ENCODE data around the gene GPR143.
"Not testable (repeated sequence)": the region's sequence is repeated elsewhere in the genome, so short reads cannot be mapped to it uniquely, and the experiment has no call there.

GPR143 gene

DNA sequence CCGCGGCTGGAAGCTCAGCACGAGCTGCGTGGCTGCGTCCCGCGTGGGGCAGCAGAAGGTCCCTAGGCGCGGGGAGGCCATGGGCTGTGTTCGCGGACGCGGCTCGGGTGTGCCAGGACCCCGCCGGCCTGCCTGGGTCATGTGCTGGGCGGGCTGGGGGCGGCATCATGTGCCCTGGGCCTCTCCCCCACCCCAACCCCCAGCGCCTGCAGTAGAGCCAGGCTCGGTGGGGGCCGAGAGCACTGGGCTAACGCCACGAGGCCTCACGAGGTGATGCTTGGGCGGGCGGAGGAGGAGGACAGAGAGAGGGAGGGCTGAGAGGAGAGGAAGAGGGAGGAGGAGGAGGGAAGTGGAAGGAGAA lies at the start of gene GPR143:
GPR143 (minus strand) TSS at position 111 of the 361 bp plus-strand sequence; CDS start at position 81, 30 bp downstream.
- no peak for DNase-seq

DNA sequence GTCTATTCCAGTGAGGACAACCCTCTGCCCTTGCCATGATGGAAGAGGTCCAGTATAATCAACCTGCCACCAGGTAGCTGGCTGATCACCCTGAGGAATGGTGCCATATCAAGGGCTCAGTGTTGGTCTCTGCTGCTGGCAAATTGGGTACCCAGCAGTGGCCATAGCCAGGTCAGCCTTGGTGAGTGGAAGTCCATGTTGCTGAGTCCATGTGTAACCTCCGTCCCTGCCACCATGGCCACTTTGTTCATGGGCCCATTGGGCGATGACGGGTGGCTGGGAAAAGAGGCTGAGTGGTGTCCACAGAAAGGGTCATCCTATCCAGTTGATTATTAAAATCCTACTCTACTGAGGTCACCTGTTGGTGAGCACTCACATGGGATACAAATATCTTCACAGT lies 45.4 kb upstream of the GPR143 start:
- DNase-seq = not testable (repeated sequence)

DNA sequence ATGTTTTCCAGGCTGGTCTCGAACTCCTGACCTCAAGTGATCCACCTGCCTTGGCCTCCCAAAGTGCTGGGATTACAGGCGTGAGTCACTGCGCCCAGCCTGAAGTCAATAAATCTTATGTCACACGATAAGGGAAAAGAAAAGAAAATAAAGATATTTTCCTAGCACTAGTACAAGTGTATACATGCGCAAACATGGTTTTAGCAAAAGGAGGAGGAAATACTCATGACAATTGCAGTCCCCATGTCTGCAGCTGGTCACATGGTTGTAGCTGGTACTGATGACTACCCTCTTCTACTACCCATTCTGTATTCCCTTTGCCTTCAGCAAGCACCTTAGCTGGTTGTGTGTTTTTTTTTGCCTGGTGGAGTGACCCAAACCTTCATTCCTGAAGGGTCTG lies 44.2 kb upstream of the GPR143 start:
- not testable (repeated sequence) for DNase-seq

DNA sequence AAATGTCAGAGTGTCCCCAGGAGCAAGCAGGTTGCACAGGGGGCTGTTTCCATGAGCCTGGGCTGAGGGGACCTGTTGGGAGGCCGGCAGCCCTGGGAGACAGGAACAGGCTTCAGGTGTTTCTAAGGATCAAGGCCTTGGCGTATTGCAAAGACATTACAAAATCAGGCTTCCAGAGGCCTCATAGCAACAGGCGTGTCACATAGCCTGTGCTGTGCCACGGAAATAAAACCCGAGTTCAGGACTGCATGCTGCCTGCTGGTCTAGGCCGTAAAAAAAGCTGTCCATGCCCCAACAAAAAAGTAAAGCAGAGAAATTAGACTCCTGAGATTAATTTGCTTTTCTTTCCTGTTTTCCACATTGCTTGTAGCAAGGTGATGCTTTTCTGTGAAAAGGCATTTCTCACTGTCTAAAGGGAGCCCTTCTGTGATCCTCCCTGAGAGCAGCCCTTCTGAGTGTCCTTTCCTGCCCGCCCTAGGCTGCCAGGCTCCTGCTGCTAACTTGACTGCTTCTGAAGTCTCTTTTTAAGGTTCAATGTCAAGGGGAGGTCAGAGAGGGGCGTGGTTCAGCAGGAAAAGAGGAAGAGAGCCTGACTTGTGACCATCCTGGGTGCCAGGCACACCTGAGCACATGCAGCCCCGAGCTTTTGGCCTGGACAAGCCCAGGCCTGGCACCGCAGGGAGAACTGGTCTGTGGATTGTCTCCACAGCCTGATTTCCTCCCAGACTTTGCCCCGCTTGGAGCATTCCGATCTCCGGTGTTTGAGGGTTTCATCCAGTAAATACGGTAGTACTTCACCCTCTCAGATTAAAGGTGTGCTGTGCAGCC lies 41.9 kb upstream of the GPR143 start:
- no peak for DNase-seq

DNA sequence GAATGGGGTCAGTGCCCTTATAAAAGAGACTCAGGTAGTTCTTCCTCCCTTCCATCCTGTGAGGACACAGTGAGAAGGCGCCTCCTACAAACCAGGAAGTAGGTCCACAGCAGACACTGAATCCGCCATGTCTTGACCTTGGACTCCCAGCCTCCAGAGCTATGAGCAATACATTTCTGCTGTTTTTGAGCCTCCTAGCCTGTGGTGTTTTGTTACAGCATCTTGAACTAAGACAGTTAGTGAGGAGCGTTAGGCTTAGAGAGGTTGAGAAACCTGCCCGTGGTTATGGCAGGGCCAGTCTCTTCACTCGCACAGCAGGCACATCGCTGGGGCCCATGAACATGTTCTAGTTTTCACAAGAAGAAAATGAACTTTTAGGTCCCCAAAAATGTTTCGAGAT lies 40.3 kb upstream of the GPR143 start:
- DNase-seq = no peak

DNA sequence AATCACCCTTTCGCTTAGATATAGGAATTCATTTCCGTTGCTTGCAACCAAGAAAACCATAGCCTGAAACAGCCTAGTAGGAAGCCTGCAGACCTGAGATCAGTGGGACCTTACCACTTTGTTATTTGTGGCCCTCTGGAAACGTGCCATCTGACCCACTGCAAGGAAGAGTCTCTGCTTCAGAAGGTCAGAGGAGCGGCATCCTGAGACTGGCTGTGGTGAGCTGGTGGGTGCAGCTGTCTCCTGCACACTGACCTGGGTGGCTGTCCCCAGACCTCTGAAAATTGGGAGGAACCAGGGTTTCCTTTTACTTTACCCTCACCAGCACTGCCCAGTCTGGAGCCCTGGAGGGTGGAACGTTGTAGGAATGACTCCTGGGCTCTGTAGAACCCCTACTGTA lies 38.8 kb upstream of the GPR143 start:
- no peak for DNase-seq

DNA sequence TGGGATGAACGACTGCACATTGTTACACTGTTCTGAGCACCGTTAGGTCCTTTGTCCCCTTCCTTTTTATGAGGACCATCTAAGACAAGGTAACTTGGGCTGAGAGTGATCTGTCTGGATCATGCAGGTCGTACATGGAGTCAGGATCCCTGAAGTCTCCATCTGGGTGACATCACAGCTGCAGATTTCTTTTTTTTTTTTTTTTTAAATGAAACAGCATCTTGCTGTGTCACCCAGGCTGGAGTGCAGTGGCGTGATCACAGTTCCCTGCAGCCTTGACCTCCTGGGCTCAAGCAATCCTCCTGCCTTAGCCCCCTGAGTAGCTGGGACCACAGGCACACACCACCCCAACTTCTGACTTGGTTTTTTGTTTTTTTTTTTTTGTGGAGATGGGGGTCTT lies 37.1 kb upstream of the GPR143 start:
- DNase-seq = no peak

DNA sequence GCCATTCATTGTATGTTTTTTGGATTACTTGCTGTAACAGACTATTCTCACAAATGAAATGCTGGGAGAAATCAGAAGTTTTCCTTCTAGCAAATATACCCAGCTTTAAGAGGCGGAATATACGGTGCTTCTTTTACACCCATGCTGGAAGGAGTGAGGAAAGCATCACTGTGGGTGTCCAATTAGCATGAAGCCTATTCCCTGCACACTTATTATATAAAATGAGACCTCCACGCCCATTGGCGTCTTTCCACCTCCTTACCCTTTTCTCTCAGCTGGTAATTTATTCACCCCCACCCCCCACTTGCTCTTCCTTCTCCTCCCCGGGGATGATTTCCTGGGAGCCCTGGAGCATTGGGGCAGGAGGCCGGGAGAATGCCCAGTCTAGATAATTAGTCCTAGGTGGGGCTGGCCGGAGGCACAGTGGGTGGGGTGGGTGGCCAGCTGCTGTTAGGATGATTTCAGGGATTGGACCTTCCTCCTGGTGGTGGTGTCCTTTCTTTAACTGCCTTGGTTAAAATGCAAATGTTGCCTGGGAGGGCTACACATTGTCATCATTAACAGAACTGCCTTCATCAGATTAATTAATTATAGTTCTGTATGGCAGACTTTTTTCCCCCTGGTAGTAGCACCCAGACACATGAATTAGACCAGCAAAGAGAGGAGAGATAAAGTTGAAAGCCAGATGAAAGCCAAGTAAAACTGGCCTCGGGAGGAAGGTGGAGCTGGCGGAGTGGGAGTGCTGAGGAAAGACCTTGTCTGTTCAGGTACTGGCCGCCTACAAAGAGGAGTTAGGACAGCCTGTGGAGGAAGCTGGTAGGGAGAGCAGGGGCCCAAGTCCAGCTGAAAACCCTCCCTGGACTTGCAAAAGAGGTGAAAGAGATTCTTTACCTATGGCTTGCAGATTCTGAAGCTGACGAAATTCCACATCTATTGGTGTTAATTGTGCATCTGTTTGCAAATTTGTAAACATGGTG lies 32.0 kb upstream of the GPR143 start:
- DNase-seq = no peak

DNA sequence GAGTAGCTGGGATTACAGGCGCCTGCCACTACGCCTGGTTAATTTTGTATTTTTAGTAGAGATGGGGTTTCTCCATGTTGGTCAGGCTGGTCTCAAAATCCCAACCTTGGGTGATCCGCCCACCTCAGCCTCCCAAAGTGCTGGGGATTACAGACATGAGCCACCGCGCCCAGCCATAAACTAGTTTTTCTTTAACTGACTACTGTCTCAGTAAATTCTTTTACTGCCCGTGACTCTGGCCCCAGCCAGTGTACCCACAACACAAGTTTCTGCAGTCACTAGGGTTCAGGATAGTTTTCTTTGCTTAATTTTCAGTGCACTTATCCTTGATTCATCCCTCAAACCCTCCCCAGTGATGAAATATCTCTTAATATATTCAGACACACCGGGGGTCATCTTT lies 28.8 kb upstream of the GPR143 start:
- no peak for DNase-seq

DNA sequence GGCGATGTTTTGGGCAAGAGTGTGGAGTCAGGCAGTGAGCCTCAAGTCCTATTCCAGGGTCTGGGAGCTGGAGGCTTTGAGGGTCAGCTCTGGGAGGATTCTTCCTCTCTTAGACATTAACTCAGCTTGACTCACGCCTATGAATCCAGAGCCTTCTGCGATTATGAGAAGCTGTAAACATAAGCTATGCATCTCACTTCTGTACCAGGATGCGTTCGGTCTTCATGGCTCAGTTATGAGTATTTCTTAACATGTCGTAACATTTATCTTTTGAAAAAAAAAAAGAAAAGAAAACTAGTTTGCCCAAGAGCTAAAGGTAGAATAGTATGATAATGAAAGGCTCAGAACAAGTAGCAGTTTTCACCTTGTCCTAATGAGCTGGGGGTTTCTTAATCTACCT lies 25.2 kb upstream of the GPR143 start:
- DNase-seq = no peak

DNA sequence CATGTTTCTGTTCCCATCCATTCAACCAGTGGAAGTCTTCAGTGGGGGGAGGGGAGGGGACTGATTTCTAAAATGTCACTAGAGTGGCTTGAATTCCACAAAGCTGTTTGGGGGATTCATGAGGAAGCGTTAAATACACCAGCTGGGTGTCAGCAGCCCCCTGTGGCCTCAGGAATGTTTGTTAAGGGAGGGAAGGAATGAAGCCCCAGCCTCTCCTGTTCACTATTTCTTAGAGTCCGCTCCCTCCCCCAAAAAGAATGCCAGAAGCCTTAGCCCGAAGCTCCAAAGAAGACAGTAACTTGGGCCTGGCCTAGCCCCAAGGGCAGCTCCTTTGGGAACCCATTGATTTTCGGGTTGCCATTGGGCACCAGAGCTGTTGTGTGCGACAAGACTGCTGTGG lies 23.9 kb upstream of the GPR143 start:
- DNase-seq = no peak

DNA sequence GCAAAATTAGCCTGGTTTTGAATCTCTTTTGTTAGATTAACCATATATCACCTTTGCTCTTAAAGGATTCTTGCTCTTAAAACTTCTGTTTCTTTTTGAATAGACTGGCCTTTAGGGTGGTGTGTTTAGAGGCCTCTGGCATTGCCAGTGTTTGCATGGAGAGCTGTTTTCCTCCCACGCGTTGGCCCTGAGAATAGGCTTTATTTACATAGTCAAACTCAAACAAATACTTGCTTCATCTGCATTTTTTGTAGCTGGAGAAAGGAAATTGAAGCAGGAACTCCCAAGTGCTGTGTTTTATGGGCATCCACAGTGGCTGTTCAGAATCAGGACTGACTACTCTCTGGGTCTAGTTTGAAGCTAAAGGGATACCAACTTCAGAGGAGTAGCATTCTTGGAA lies 23.3 kb upstream of the GPR143 start:
- peak; percentile 1 for DNase-seq

DNA sequence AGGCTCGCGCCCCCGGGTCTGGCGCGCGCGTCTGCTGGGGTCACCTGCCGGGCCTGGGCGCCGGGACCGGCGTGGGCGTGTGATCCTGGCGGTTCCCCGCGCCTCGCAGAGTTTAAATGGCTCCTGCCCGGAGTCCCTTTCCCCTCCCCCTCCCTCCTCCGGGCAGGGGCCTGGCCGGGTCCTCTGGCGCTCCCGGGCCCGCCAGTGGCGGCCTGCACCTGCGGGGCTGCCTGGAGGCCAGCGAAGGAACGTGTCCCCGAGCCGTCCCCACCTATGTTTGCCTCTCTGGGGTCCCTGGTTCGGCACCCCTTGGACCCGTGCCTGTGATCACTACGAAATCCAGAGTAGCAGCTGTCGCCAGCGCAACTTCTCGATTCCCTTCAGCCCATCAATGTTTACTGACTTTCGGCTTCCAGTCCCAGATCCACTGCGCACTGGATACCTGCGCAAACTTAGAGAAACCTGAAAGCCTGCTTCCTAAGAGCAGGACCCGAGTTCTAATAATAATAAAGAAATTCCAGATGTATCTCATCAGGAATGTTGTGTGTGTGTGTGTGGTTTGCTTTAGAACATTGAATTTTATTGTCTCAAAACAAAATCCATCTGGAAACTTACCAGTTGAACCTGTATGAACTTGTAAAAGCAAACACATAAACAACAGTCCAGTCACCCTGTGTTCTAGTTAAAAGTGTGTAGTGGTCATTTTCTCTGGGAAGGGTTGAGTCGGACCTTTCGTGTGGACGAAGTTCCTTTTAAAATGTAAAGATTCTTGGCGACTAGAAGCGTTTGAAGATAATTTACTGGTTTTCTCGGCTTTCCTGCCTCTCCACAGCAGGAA lies 21.4 kb upstream of the GPR143 start:
- DNase-seq = peak; percentile 1

DNA sequence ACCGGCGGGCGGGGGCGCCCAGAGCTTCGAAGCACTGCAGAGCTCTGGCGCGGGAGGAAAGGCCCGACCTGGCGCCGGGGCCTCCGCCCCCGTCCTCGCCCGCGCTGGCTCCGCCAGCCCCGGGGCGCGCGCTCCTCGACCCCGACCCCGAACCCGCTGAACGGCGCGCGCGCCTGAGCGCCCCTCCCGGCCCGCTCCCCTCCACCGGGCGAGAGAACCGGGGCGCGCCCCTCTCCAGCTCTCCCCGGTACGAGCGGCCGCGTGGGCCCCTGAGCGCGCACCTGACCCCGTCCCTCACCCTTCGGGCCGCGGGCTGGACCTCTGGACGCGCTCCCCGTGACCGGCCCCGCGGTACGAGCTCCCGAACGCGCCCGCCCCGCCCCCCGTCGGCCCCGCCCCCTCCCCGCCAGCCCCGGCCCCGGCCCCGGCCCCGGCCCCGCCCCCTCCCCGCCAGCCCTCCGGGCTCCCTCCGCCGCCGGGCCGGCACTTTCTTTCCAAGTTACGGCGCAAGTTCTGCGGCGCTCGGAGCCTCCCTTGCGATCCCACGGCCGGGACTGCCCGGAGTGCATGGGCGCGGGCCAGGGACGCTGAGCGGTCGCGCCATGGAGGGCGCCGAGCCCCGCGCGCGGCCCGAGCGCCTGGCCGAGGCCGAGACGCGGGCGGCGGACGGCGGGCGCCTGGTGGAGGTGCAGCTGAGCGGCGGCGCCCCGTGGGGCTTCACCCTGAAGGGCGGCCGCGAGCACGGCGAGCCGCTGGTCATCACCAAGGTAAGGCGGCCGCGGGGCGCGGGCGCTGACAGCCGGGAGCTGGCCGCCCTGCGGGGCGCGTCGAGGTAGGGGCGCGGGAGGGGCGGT lies 20.5 kb upstream of the GPR143 start, which contains the start of gene SHROOM2:
SHROOM2 (plus strand) TSS at position 486 of the 854 bp plus-strand sequence; CDS start at position 603, 117 bp downstream.
- DNase-seq = peak; percentile 1

DNA sequence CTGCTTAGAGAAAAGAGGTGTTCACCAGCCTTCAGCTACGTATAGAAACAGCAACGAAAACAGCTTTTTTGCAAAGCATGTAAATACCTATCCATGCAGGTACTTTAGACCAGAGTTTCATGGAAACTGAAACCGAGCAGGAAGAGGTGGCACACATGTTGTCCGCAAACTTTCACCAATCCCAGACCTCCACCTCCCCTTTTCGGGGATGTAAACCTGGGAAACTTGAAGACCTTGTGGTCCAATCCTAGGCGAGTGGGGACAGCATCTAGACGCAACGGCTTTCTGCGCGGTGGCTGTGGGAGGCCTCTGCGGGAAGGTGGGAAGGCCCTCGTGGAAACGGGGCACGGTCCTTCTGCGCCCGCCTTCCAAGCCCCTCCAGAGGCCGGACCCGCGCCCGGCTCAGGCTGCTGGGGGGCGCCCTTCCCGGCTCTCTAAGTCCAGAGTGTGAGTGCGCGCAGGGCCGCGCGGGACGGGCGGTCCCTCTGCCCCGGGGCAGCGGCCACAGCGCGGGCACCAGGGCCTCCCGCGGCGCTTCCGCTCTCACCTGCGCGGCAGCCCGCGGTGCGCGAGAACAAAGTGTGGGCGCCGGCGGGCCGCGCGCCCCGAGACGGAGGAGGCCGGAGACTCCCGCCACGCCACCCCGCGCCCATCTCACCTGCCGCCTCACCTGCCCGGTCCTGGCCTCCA lies 19.8 kb upstream of the GPR143 start:
- DNase-seq = no peak

DNA sequence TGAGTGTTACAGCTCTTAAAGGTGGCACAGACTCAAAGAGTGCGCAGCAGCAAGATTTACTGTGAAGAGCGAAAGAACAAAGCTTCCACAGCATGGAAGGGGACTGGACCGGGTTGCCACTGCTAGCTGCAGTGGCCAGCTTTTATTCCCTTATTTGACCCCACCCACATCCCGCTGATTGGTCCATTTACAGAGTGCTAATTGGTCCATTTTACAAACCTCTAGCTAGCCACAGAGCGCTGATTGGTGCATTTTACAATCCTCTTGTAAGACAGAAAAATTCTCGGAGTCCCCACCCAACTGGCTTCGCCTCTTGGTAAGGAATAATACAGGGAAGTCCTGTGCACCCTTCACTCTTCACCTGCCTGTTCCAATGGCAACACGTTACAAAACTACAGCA lies 18.7 kb upstream of the GPR143 start:
- no peak for DNase-seq

DNA sequence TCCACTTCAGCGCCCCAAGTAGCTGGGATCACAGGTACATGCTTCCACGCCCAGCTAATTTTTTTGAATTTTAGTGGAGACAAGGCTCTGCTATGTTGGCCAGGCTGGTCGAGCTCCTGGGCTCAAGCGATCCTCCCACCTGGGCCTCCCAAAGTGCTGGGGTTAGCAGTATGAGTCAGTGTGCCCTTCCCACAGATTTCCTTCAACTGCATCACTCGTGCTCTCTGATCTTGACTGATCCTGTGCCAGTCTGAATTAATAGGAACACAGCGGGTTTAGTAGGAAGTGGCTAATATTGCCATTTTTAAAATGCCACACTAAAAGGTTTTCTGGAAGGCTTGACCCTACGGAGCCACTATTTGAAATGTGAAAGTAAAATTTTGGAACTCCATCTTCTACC lies 16.3 kb upstream of the GPR143 start:
- DNase-seq = no peak

DNA sequence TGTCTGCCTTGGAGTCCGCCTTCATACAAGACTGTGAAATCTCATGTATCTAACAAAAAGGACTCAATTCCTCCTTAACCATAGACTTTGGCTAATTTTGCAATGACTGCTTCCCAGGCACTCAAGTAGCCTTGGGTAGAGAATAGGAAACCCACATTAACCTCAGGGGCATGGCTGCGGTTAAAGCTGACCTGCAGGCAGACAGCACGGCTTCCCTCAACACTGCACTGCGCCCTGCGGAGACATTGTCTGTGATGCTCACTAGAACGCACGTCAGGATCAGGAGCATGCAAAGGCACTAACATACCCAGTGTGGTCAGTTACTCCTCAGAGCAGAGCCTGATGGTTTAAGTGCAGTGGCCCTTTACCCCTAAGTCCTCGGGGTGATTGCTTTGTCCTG lies 10.3 kb upstream of the GPR143 start:
- DNase-seq = no peak

DNA sequence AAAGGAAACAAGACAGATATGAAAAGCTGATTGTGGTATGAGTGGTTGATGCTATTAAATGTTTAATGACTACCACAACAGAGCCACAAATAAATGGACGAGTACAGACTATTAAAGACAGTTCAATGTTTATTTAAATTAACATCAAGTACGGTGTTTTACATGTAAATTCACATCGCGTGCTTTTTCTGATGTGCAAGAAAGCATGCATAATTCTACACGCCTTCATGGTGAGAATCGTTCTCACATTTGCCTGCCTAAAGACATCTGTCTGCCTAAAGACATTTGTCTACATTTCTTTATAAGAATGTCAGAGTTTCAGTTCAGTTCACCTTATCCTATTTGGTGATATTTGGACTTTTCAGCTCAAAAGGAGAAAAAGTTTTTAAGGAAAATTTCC lies 7.3 kb upstream of the GPR143 start:
- DNase-seq = no peak

DNA sequence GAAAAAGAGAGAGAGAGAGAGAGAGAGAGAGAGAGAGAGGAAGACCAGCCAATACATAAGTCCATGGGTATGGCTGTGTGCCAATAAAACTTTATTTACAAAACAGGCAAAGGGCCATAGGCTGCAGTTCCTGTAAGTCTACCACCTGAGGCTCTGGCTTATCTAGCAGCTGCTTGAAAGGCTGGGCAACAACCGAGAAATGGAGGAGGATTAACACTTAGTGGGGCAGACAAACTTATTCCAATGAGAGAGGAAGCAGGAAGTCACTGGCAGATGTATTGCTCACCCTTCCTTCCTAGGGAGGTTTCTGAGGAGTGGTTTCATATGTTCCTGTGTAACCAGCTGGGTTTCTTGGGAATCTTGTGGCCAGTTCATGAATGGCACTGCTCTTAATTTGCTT lies 4.7 kb upstream of the GPR143 start:
- DNase-seq = peak; percentile 9

DNA sequence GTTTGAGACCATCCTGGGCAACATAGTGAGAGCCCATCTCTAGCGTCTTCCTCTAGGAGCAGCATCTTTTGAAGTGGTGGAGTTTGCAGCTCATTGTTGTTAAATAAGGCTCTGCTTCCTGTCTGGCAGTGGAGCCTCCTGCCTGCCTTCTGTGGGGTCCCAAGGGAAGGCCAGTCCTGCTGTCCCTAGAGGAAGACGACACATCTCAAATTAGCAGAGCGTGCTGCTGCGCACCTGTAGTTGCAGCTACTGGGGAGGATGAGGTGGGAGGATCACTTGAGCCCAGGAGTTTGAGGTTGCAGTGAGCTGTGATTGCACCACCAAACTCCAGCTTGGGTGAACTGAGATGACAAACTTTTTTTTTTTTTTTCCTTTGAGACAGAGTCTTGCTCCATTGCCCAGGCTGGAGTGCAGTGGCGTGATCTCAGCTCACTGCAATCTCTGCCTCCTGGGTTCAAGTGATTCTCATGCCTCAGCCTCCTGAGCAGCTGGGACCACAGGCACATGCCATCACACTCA lies 2.7 kb upstream of the GPR143 start:
- DNase-seq = not testable (repeated sequence)
